ENCODE results near the gene USP3.
A peak's percentile ranks its signal among the peaks of the same experiment; 100 is the strongest.

- TF ChIP-seq CTCF (IDR thresholded peaks at IDR 0.05) (peak in 1 of 4 experiments; percentile 23), POLR2A (IDR thresholded peaks at IDR 0.05) (peak in 1 of 2 donors; percentile 82), POLR2AphosphoS5 (IDR thresholded peaks at IDR 0.05) (no peak), EP300 (IDR thresholded peaks at IDR 0.05) (no peak)
Observed at GRCh38 chr15:63503739-63504246, 600 bp upstream of the USP3 start.
